Measurements from ENCODE around the gene MAB21L1. TPM values are rescaled to one million over a fixed set of nuclear protein-coding genes. Genes with fewer than 3 reads are reported as not detected.

MAB21L1 gene
- total RNA-seq, 1 experiment from 2014 or later = not detected

- Histone ChIP-seq H3K14ac (ENCODE audit: insufficient read depth, low read length) (no peak overlapping the region), H3K4ac (ENCODE audit: low read depth, low read length) (no peak overlapping the region), H4K5ac (ENCODE audit: insufficient read length, low read depth, low read length) (no peak overlapping the region), H3T11ph (ENCODE audit: low read length) (no peak overlapping the region), H3K27ac (ENCODE audit: insufficient read length, low read depth, low read length) (no peak overlapping the region), H3K27me3 (ENCODE audit: insufficient read depth, low read length) (no peaks in the 10 kb centered on the region), H3K79me2 (ENCODE audit: insufficient read depth, low read length) (no peaks in the 10 kb centered on the region), H3K23ac (ENCODE audit: insufficient read length, low read depth, low read length) (no peak overlapping the region), H3K23me2 (ENCODE audit: insufficient read length, low read depth, low read length, poor library complexity, severe bottlenecking) (no peaks in the 10 kb centered on the region), H2BK20ac (ENCODE audit: low read depth, low read length, poor library complexity, severe bottlenecking) (no peak overlapping the region), H2BK15ac (ENCODE audit: low read depth, low read length) (no peak overlapping the region), H4K8ac (replicated peaks; ENCODE audit: insufficient read length, low read depth, low read length) (no peak overlapping the region), H2BK120ac (ENCODE audit: low read depth, low read length, poor library complexity, severe bottlenecking) (no peak overlapping the region), H2AFZ (ENCODE audit: low read length) (no peak overlapping the region), H3K4me1 (ENCODE audit: insufficient read depth, low read length) (no peaks in the 10 kb centered on the region), H3K4me2 (ENCODE audit: insufficient read depth, insufficient read length, low read length) (no peak overlapping the region), H2BK5ac (ENCODE audit: insufficient read length, low read length) (no peak overlapping the region), H4K91ac (ENCODE audit: insufficient read length, low read depth, low read length) (no peak overlapping the region), H3K56ac (ENCODE audit: insufficient read length, low read depth, low read length) (no peak overlapping the region), H2BK12ac (ENCODE audit: insufficient read length, low read depth, low read length) (no peak overlapping the region), H2AK5ac (ENCODE audit: insufficient read length, low read length) (no peak overlapping the region), H3K9me3 (ENCODE audit: control insufficient read depth, low read depth, low read length) (no peaks in the 10 kb centered on the region), H4K20me1 (ENCODE audit: control insufficient read depth, insufficient read depth, insufficient read length) (no peaks in the 10 kb centered on the region), H3K18ac (ENCODE audit: insufficient read length, low read depth, low read length) (no peak overlapping the region), H3K79me1 (ENCODE audit: insufficient read depth, low read depth, low read length, poor library complexity, severe bottlenecking) (no peaks in the 10 kb centered on the region), H3K9ac (ENCODE audit: extremely low read depth, insufficient read length, low read length) (no peak overlapping the region)
- no CpG with 5 or more reads among the region's 4 CpGs for WGBS (ENCODE audit: extremely low coverage, insufficient read length, low lambda C conversion rate)
- no peaks in the 10 kb centered on the region for H3K27me3 Mint-ChIP-seq (ENCODE audit: low read depth)
- no peaks in the 10 kb centered on the region for H3K9me3 Mint-ChIP-seq
- DNase-seq = no peak
- H3K36me3 Mint-ChIP-seq (ENCODE audit: insufficient read depth in 1 of 3, low read depth in 3 of 3) = no peaks in the 10 kb centered on the region
- H3K4me3 Mint-ChIP-seq = no peak overlapping the region
- no peak for TF ChIP-seq CTCF (conservative IDR thresholded peaks at IDR 0.05)
- peaks cover 0 to 5% of the 10 kb centered on the region in 2 experiments; a peak in 2 of 4 replicates for H3K4me1 Mint-ChIP-seq
- no peak overlapping the region; a peak in 1 of 7 replicates for H3K27ac Mint-ChIP-seq
Observed at GRCh38 chr13:35499676-35500075, 23.2 kb upstream of the MAB21L1 start.

Data from H9 (cell line).